SK-N-SH treated with all-trans-retinoic acid at 6 μM for 48 hours (cell line): ENCODE results near the gene ZNF736.

Experiments
- CSRNP3 ChIP-seq: fragments of 250-450 bp; sonication (Bioruptor Pico); IDR thresholded peaks from 2 replicates; pipeline ENCODE4 v1.5.1; 2021; ENCODE audit warnings: mild to moderate bottlenecking, moderate library complexity
- PPARA ChIP-seq: fragments of 250-450 bp; sonication (Bioruptor Pico); IDR thresholded peaks from 2 replicates; pipeline ENCODE4 v1.5.0; 2020; ENCODE audit warnings: mild to moderate bottlenecking, borderline replicate concordance
- RARB ChIP-seq: fragments of 250-450 bp; sonication (Bioruptor Pico); IDR thresholded peaks from 2 replicates; pipeline ENCODE4 v1.8.0; 2021; ENCODE audit warnings: mild to moderate bottlenecking, moderate library complexity
- ZFP3 ChIP-seq: fragments of 250-450 bp; sonication (Bioruptor Pico); IDR thresholded peaks from 2 replicates; pipeline ENCODE4 v1.5.0; 2020; ENCODE audit warnings: mild to moderate bottlenecking, moderate library complexity
- TF ChIP-seq, protein P1 (sequence below): fragments of 250-450 bp; sonication (Bioruptor Pico); IDR thresholded peaks from 2 replicates; pipeline ENCODE4 v1.5.0; 2020; ENCODE audit warnings: mild to moderate bottlenecking, moderate library complexity

DNA sequence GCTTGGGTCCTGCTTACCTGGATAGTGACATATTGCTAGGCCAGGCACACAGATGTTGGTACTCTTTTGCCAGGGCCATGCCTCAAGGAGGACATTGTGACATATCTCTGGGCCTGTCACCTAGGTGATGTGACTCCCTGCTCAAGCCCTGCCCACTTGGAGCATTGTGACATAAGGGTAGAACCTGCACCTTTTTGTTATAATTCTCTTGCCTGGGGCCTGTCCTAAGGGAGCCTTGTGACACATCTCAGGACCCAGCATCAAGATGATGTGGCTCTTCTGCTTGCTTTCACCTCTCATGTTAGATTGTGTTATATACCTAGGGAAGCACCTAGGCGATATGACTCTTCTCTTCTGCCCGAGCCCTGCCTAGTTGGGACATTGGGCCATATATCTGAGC lies 57.4 kb downstream of the ZNF736 start:
- TF ChIP-seq, protein P1, sequence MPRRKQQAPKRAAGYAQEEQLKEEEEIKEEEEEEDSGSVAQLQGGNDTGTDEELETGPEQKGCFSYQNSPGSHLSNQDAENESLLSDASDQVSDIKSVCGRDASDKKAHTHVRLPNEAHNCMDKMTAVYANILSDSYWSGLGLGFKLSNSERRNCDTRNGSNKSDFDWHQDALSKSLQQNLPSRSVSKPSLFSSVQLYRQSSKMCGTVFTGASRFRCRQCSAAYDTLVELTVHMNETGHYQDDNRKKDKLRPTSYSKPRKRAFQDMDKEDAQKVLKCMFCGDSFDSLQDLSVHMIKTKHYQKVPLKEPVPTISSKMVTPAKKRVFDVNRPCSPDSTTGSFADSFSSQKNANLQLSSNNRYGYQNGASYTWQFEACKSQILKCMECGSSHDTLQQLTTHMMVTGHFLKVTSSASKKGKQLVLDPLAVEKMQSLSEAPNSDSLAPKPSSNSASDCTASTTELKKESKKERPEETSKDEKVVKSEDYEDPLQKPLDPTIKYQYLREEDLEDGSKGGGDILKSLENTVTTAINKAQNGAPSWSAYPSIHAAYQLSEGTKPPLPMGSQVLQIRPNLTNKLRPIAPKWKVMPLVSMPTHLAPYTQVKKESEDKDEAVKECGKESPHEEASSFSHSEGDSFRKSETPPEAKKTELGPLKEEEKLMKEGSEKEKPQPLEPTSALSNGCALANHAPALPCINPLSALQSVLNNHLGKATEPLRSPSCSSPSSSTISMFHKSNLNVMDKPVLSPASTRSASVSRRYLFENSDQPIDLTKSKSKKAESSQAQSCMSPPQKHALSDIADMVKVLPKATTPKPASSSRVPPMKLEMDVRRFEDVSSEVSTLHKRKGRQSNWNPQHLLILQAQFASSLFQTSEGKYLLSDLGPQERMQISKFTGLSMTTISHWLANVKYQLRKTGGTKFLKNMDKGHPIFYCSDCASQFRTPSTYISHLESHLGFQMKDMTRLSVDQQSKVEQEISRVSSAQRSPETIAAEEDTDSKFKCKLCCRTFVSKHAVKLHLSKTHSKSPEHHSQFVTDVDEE (CRISPR knock-in tag): no peak
- TF ChIP-seq PPARA (CRISPR knock-in tag): no peak
- TF ChIP-seq ZFP3 (CRISPR knock-in tag): no peak
- TF ChIP-seq CSRNP3 (CRISPR knock-in tag): no peak
- no peak for TF ChIP-seq RARB (CRISPR knock-in tag)
